Hippocampal formation (tissue), 2 donors: ENCODE data around the gene UBE2J2.

ENCODE experiments used
- DNase-seq, 2 donors: peaks; one replicate each; lab custom pipeline; 2025; lab: John Stamatoyannopoulos, UW

UBE2J2 gene

GRCh38 chr1:1280782-1281481 is 7.3 kb upstream of the UBE2J2 start:
- DNase-seq = no peak

GRCh38 chr1:1279028-1279427 is 5.4 kb upstream of the UBE2J2 start:
- DNase-seq = no peak

GRCh38 chr1:1278620-1279019 is 5.0 kb upstream of the UBE2J2 start:
- no peak for DNase-seq

GRCh38 chr1:1275836-1276235 is 2.2 kb upstream of the UBE2J2 start:
- no peak for DNase-seq

GRCh38 chr1:1274931-1275431 is 1.3 kb upstream of the UBE2J2 start:
- no peak for DNase-seq

- DNase-seq = no peak
Measured at GRCh38 chr1:1274299-1274930, 761 bp upstream of the UBE2J2 start.

- DNase-seq = no peak
Measured at GRCh38 chr1:1273209-1273511, 494 bp downstream of the UBE2J2 start.

- no peak for DNase-seq
Measured at GRCh38 chr1:1272341-1273208, 1.1 kb downstream of the UBE2J2 start.

- no peak for DNase-seq
Measured at GRCh38 chr1:1270813-1271212, 2.8 kb downstream of the UBE2J2 start.

GRCh38 chr1:1268284-1268682 is 5.4 kb downstream of the UBE2J2 start:
- no peak for DNase-seq

- no peak for DNase-seq
Measured at GRCh38 chr1:1267488-1268283, 6.0 kb downstream of the UBE2J2 start.

- DNase-seq = no peak
Measured at GRCh38 chr1:1264868-1265272, 8.8 kb downstream of the UBE2J2 start.

GRCh38 chr1:1264026-1264425 is 9.6 kb downstream of the UBE2J2 start:
- no peak for DNase-seq

GRCh38 chr1:1262758-1263157 is 10.9 kb downstream of the UBE2J2 start:
- DNase-seq = no peak

- no peak for DNase-seq
Measured at GRCh38 chr1:1262071-1262470, 11.6 kb downstream of the UBE2J2 start.

GRCh38 chr1:1260843-1261560 is 12.7 kb downstream of the UBE2J2 start:
- no peak for DNase-seq

GRCh38 chr1:1259951-1260600 is 13.6 kb downstream of the UBE2J2 start:
- no peak for DNase-seq

GRCh38 chr1:1259540-1259939 is 14.1 kb downstream of the UBE2J2 start:
- no peak for DNase-seq

- DNase-seq = no peak
Measured at GRCh38 chr1:1259119-1259488, 14.6 kb downstream of the UBE2J2 start.

- no peak for DNase-seq
Measured at GRCh38 chr1:1256956-1257871, 16.4 kb downstream of the UBE2J2 start.
